Activated CD4-positive, alpha-beta T cell treated with anti-CD3 and anti-CD28 coated beads, Interleukin-2, amount 10 ng/mL, durations not matched to agents 24 days and 14 days (primary cell): Measurements from ENCODE around the gene PKM. TPM values are rescaled to one million over a fixed set of nuclear protein-coding genes. Genes with fewer than 3 reads are reported as not detected.

Experiments used
- DNase-seq: peaks from one replicate; pipeline ENCODE4 v3.0.0; 2022
- H3K27ac Mint-ChIP-seq: one replicate; pipeline ENCODE4 v1.8.0; 2022; ENCODE audit warnings: mild to moderate bottlenecking, mixed read lengths
- H3K27me3 Mint-ChIP-seq: one replicate; pipeline ENCODE4 v1.8.0; 2022; ENCODE audit warnings: mixed read lengths
- H3K36me3 Mint-ChIP-seq: one replicate; pipeline ENCODE4 v1.8.0; 2022; ENCODE audit warnings: low read depth, mild to moderate bottlenecking, mixed read lengths
- H3K4me1 Mint-ChIP-seq: one replicate; pipeline ENCODE4 v1.8.0; 2021; ENCODE audit warnings: mixed read lengths
- H3K4me3 Mint-ChIP-seq: one replicate; pipeline ENCODE4 v1.8.0; 2022; ENCODE audit warnings: mild to moderate bottlenecking, moderate library complexity, mixed read lengths
- H3K9me3 Mint-ChIP-seq: one replicate; pipeline ENCODE4 v1.8.0; 2021; ENCODE audit warnings: mixed read lengths
- intact Hi-C: fragments of 100-400 bp; cut with micrococcal nuclease; formaldehyde crosslinking; loops from one replicate; pipeline ENCODE4 v1.15.1; 2023
- total RNA-seq: library from RNA; stranded (reverse); gene quantifications from 2 replicates; pipeline ENCODE4 v1.2.3, GENCODE V29; 2022

The PKM gene
- total RNA-seq, 1 donor from 2014 or later, result 2,437 TPM

- Mint-ChIP-seq H3K4me3 (no peak overlapping the region), H3K36me3 (peaks cover 2% of the 10 kb centered on the region), H3K27ac (no peak overlapping the region), H3K4me1 (no peaks in the 10 kb centered on the region), H3K27me3 (peaks cover 35% of the 10 kb centered on the region), H3K9me3 (no peaks in the 10 kb centered on the region)
- no peak for DNase-seq
- intact Hi-C loops, result no loop called here
Measured at GRCh38 chr15:72192416-72192815, 38.6 kb downstream of the PKM start.

- Mint-ChIP-seq H3K4me1 (no peaks in the 10 kb centered on the region), H3K36me3 (no peaks in the 10 kb centered on the region), H3K4me3 (no peak overlapping the region), H3K9me3 (no peaks in the 10 kb centered on the region), H3K27me3 (peaks cover 43% of the 10 kb centered on the region), H3K27ac (no peak overlapping the region)
- intact Hi-C loops, result no loop called here
- DNase-seq, result no peak
Measured at GRCh38 chr15:72189250-72189902, 41.6 kb downstream of the PKM start.

- Mint-ChIP-seq H3K36me3 (no peaks in the 10 kb centered on the region), H3K4me1 (no peaks in the 10 kb centered on the region), H3K4me3 (no peak overlapping the region), H3K9me3 (no peaks in the 10 kb centered on the region), H3K27me3 (peaks cover 42% of the 10 kb centered on the region), H3K27ac (no peak overlapping the region)
- intact Hi-C loops, result no loop called here
- no peak for DNase-seq
Measured at GRCh38 chr15:72184165-72184811, 46.7 kb downstream of the PKM start.

GRCh38 chr15:72183781-72184164 lies 47.2 kb downstream of the PKM start:
- Mint-ChIP-seq H3K4me1 (no peaks in the 10 kb centered on the region), H3K9me3 (no peaks in the 10 kb centered on the region), H3K4me3 (no peak overlapping the region), H3K36me3 (no peaks in the 10 kb centered on the region), H3K27ac (no peak overlapping the region), H3K27me3 (peaks cover 39% of the 10 kb centered on the region)
- DNase-seq, result no peak
- intact Hi-C loops, result no loop called here

GRCh38 chr15:72182673-72183072 lies 48.3 kb downstream of the PKM start:
- Mint-ChIP-seq H3K9me3 (no peaks in the 10 kb centered on the region), H3K4me3 (no peak overlapping the region), H3K4me1 (no peaks in the 10 kb centered on the region), H3K27ac (no peak overlapping the region), H3K36me3 (no peaks in the 10 kb centered on the region), H3K27me3 (peaks cover 35% of the 10 kb centered on the region)
- DNase-seq, result no peak
- intact Hi-C loops, result no loop called here

- Mint-ChIP-seq H3K4me1 (no peaks in the 10 kb centered on the region), H3K36me3 (no peaks in the 10 kb centered on the region)
- intact Hi-C loops, result no loop called here
Measured at GRCh38 chr15:72182244-72182643, 48.7 kb downstream of the PKM start.

GRCh38 chr15:72180761-72181324 lies 50.1 kb downstream of the PKM start:
- H3K4me3 Mint-ChIP-seq, result no peak overlapping the region
- intact Hi-C loops, result no loop called here
- H3K27ac Mint-ChIP-seq, result no peak overlapping the region
- H3K27me3 Mint-ChIP-seq, result peaks cover 32% of the 10 kb centered on the region
- DNase-seq, result no peak
- no peaks in the 10 kb centered on the region for H3K36me3 Mint-ChIP-seq
- no peaks in the 10 kb centered on the region for H3K9me3 Mint-ChIP-seq
- no peaks in the 10 kb centered on the region for H3K4me1 Mint-ChIP-seq

More at GRCh38 chr15:72182244-72182643, 48.7 kb downstream of the PKM start:
- no peak for DNase-seq
- H3K27ac Mint-ChIP-seq, result no peak overlapping the region
- no peaks in the 10 kb centered on the region for H3K9me3 Mint-ChIP-seq
- H3K27me3 Mint-ChIP-seq, result peaks cover 35% of the 10 kb centered on the region
- no peak overlapping the region for H3K4me3 Mint-ChIP-seq

- H3K4me3 Mint-ChIP-seq, result no peak overlapping the region
- peaks cover 30% of the 10 kb centered on the region for H3K27me3 Mint-ChIP-seq
- no peaks in the 10 kb centered on the region for H3K36me3 Mint-ChIP-seq
- H3K4me1 Mint-ChIP-seq, result no peaks in the 10 kb centered on the region
- no peaks in the 10 kb centered on the region for H3K9me3 Mint-ChIP-seq
- intact Hi-C loops, result no loop called here
- no peak overlapping the region for H3K27ac Mint-ChIP-seq
- DNase-seq, result no peak
Measured at GRCh38 chr15:72179950-72180581, 50.9 kb downstream of the PKM start.

GRCh38 chr15:72178976-72179585 lies 51.9 kb downstream of the PKM start:
- intact Hi-C loops, result no loop called here
- Mint-ChIP-seq H3K36me3 (no peaks in the 10 kb centered on the region), H3K4me3 (no peak overlapping the region), H3K27ac (no peak overlapping the region), H3K9me3 (no peaks in the 10 kb centered on the region), H3K27me3 (peaks cover 29% of the 10 kb centered on the region), H3K4me1 (no peaks in the 10 kb centered on the region)
- DNase-seq, result no peak

- H3K4me1 Mint-ChIP-seq, result no peaks in the 10 kb centered on the region
- no peak overlapping the region for H3K4me3 Mint-ChIP-seq
- DNase-seq, result no peak
- no peaks in the 10 kb centered on the region for H3K36me3 Mint-ChIP-seq
- H3K27ac Mint-ChIP-seq, result no peak overlapping the region
- peaks cover 20% of the 10 kb centered on the region for H3K27me3 Mint-ChIP-seq
- H3K9me3 Mint-ChIP-seq, result no peaks in the 10 kb centered on the region
- intact Hi-C loops, result no loop called here
Measured at GRCh38 chr15:72176743-72177142, 54.2 kb downstream of the PKM start.

GRCh38 chr15:72176159-72176558 lies 54.8 kb downstream of the PKM start:
- intact Hi-C loops, result no loop called here
- H3K27ac Mint-ChIP-seq, result no peak overlapping the region
- no peaks in the 10 kb centered on the region for H3K36me3 Mint-ChIP-seq
- peaks cover 14% of the 10 kb centered on the region for H3K27me3 Mint-ChIP-seq
- no peak overlapping the region for H3K4me3 Mint-ChIP-seq
- H3K9me3 Mint-ChIP-seq, result no peaks in the 10 kb centered on the region
- H3K4me1 Mint-ChIP-seq, result no peaks in the 10 kb centered on the region
- DNase-seq, result no peak

- Mint-ChIP-seq H3K36me3 (no peaks in the 10 kb centered on the region), H3K9me3 (no peaks in the 10 kb centered on the region), H3K27me3 (peaks cover 10% of the 10 kb centered on the region), H3K4me1 (no peaks in the 10 kb centered on the region), H3K4me3 (no peak overlapping the region), H3K27ac (no peak overlapping the region)
- no peak for DNase-seq
- intact Hi-C loops, result no loop called here
Measured at GRCh38 chr15:72175186-72176044, 55.6 kb downstream of the PKM start.

- H3K36me3 Mint-ChIP-seq, result no peaks in the 10 kb centered on the region
- H3K9me3 Mint-ChIP-seq, result no peaks in the 10 kb centered on the region
- H3K4me3 Mint-ChIP-seq, result no peak overlapping the region
- H3K27ac Mint-ChIP-seq, result no peak overlapping the region
- peaks cover 10% of the 10 kb centered on the region for H3K27me3 Mint-ChIP-seq
- no peaks in the 10 kb centered on the region for H3K4me1 Mint-ChIP-seq
- no peak for DNase-seq
- intact Hi-C loops, result no loop called here
Measured at GRCh38 chr15:72174551-72175165, 56.3 kb downstream of the PKM start.
